Measurements from ENCODE around the gene RECQL.

The RECQL gene

DNA sequence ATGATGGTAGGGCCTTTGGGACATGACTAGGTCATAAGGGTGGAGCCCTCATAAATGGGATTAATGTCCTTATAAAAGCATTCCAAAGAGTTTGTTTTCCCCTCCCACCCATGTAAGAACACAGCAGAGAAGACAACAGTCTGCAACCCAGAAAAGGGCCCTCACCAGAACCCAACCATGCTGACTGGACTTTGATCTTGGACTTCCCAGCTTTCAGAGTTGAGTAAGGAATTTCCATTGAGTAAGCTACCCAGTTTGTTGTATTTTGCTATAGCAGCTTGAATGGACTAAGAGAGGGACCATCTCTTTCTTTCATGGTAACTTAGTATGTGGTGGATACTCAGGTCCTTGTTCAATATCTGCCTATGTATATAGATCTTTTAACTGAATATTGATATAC is 21.7 kb upstream of the RECQL start:
- no peak overlapping the region for H3K27ac Mint-ChIP-seq
- H3K27me3 Mint-ChIP-seq (ENCODE audit: low read depth), result peaks cover 16% of the 10 kb centered on the region
- no peak overlapping the region for H3K4me3 Mint-ChIP-seq
- peaks cover 1% of the 10 kb centered on the region for H3K36me3 Mint-ChIP-seq (ENCODE audit: low read depth)
- peaks cover 3% of the 10 kb centered on the region for H3K4me1 Mint-ChIP-seq (ENCODE audit: low read depth)
- no peaks in the 10 kb centered on the region for H3K9me3 Mint-ChIP-seq

DNA sequence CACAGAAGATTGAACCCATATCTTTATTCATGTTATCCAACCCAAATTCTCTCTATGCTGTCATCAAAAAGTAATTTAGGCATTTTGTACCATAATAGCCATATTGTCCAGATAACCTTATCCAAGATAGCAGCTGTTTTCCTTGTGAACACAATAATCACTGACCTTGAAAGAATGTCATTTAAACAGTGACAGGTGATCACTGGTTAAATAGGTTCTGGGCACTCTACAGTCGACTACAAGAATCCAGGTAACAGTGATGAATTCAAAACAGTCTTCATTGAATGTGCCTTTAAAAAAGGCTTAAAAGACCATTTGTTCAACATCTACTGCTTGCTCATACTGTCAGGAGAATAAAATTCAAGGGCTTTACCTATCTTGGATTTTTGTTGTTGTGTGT is 20.1 kb upstream of the RECQL start:
- Mint-ChIP-seq H3K36me3 (ENCODE audit: low read depth) (peaks cover 4% of the 10 kb centered on the region), H3K4me3 (no peak overlapping the region), H3K27me3 (ENCODE audit: low read depth) (peaks cover 10% of the 10 kb centered on the region), H3K9me3 (no peaks in the 10 kb centered on the region), H3K4me1 (ENCODE audit: low read depth) (no peaks in the 10 kb centered on the region), H3K27ac (no peak overlapping the region)

DNA sequence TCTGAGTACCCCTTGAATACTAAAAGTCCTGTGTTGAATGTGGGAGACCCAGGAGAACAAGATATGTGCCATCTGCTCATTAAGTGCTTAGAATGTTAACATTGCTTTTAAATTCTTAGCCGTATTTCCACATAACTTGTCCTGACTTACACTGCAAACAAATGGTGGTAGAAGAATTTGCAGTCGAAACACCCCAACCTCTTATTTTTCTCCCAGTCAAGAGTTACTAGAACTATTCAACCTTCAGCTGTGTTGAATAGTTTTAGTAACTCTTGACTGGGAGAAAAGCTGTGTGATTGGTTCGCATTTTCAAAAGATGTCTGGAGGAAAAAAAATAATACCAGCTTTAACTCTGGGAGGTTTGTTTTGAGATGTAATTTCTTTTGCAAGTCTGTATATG is 17.0 kb upstream of the RECQL start:
- Mint-ChIP-seq H3K4me1 (ENCODE audit: low read depth) (no peaks in the 10 kb centered on the region), H3K27me3 (ENCODE audit: low read depth) (no peaks in the 10 kb centered on the region), H3K27ac (no peak overlapping the region), H3K9me3 (no peaks in the 10 kb centered on the region), H3K4me3 (no peak overlapping the region), H3K36me3 (ENCODE audit: low read depth) (peaks cover 22% of the 10 kb centered on the region)

DNA sequence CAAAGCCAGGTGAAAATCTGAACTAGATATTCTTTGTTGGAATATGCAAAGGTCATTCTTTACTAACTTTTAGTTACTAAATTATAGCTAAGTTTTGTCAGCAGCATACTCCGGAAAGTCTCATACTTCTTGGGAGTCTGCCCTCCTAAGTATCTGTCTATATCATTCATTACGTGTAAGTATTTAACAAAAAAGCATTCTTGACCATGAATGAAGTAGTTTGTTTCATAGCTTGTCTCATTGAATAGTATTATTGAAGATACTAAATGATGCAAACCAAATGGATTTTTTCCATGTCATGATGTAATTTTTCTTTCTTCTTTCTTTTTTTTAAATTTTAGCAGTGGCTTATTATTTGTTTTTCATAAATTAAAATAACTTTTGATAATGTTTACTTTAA is 14.8 kb upstream of the RECQL start:
- H3K4me3 Mint-ChIP-seq, result no peak overlapping the region
- no peaks in the 10 kb centered on the region for H3K9me3 Mint-ChIP-seq
- no peak overlapping the region for H3K27ac Mint-ChIP-seq
- peaks cover 33% of the 10 kb centered on the region for H3K36me3 Mint-ChIP-seq (ENCODE audit: low read depth)
- H3K27me3 Mint-ChIP-seq (ENCODE audit: low read depth), result no peaks in the 10 kb centered on the region
- H3K4me1 Mint-ChIP-seq (ENCODE audit: low read depth), result peaks cover 2% of the 10 kb centered on the region

DNA sequence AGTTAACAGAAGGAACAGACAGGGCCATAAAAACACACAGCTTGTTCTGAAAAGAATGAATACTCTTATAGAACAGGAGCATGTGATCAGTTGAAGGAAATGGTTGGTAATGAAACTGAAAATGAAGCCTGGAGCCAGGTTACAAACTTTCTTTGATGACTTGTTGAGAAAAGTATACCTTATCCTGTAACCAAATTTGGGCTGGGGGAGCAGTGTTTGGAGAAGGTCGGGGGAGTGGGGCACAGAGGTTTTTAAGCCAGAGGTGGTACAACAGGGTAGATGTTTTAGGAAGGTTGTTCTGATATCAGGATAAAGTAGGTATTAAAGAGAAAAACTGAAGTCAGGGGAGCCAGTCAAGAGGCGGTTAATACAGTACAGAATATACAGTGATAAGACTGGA is 8.3 kb upstream of the RECQL start:
- H3K4me3 Mint-ChIP-seq, result peak overlapping the region; percentile 79
- peaks cover 30% of the 10 kb centered on the region for H3K4me1 Mint-ChIP-seq (ENCODE audit: low read depth)
- peak overlapping the region; percentile 91 for H3K27ac Mint-ChIP-seq
- H3K9me3 Mint-ChIP-seq, result no peaks in the 10 kb centered on the region
- no peaks in the 10 kb centered on the region for H3K27me3 Mint-ChIP-seq (ENCODE audit: low read depth)
- peaks cover 44% of the 10 kb centered on the region for H3K36me3 Mint-ChIP-seq (ENCODE audit: low read depth)

DNA sequence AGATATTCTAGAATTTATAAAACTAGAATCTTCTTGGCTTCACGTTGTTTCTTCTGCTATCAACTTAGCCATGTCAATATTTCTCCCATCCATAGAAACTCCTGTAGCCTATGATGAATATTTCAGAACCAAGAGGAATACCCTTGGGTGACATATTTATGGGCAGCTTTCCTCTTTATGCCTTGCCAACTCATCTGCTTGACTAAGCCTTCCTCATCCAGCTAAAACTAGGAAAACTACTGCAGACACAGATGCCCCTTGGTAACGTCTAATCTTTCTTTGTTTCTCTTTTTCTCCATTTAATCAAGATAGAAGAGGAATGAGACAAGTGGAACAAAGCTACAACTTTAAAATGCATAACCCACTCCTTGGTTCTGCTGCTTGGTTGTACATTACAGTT is 6.4 kb upstream of the RECQL start:
- Mint-ChIP-seq H3K9me3 (no peaks in the 10 kb centered on the region), H3K27ac (no peak overlapping the region), H3K4me3 (no peak overlapping the region), H3K4me1 (ENCODE audit: low read depth) (peaks cover 44% of the 10 kb centered on the region), H3K36me3 (ENCODE audit: low read depth) (peaks cover 31% of the 10 kb centered on the region), H3K27me3 (ENCODE audit: low read depth) (no peaks in the 10 kb centered on the region)

DNA sequence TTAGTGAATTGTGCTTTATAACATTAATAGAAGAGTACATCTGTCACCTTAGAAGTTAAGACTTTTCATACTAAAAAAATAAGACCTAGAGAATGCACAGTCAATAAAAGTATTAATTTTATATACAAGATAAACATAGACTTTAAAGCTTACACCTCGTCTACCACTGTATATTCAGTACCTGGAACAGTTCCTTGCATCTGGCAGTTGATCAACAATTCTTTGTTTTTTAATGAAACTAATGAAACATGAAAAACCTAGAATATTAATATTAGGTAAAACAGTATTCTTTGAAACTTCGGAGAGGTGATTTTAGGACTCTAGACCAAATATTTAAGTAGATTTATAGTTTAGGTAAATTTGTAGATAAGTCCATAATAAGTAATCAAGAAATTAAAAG is 4.5 kb upstream of the RECQL start:
- Mint-ChIP-seq H3K4me3 (no peak overlapping the region), H3K36me3 (ENCODE audit: low read depth) (peaks cover 21% of the 10 kb centered on the region), H3K4me1 (ENCODE audit: low read depth) (peaks cover 46% of the 10 kb centered on the region), H3K27me3 (ENCODE audit: low read depth) (no peaks in the 10 kb centered on the region), H3K9me3 (no peaks in the 10 kb centered on the region), H3K27ac (no peak overlapping the region)

DNA sequence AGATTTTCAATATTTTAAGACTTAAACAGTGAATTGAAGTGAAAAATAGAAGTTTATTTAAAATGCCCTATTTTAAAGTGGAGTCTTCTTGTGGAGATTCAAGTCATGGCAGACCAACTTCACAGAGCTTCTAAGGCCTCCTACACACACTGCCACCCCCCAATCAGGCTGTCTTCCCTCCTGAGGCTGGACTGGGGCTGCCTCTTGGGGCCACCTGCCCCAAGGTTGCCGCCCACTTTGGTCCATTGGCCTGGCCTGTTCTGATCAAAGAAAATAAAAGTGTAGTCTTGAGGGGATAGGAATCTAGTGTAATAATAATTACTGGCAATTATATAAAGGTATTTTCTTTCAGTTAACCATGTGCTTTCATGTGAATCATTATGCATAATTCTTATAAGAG is 1.4 kb upstream of the RECQL start:
- no peaks in the 10 kb centered on the region for H3K27me3 Mint-ChIP-seq (ENCODE audit: low read depth)
- peaks cover 16% of the 10 kb centered on the region for H3K36me3 Mint-ChIP-seq (ENCODE audit: low read depth)
- no peak overlapping the region for H3K27ac Mint-ChIP-seq
- H3K9me3 Mint-ChIP-seq, result no peaks in the 10 kb centered on the region
- H3K4me3 Mint-ChIP-seq, result no peak overlapping the region
- peaks cover 43% of the 10 kb centered on the region for H3K4me1 Mint-ChIP-seq (ENCODE audit: low read depth)

DNA sequence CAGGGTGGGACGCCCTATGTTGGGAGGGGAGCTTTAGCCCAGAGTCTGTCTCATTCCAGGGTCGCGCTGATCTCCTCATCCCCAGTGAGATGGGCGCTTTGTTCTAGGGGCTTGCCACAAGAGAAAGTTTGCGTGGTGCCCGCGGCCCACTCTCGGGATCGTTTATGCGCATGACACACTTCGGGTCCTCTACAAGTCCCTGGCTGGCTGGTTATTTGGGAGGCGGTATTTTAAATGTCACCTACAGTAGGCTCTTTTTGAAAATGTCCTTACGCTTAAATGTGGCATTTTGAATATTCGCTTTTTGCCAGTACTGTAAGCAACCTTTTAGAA is 695 bp upstream of the RECQL start:
- peaks cover 41% of the 10 kb centered on the region for H3K4me1 Mint-ChIP-seq (ENCODE audit: low read depth)
- H3K27me3 Mint-ChIP-seq (ENCODE audit: low read depth), result no peaks in the 10 kb centered on the region
- no peak overlapping the region for H3K27ac Mint-ChIP-seq
- peaks cover 18% of the 10 kb centered on the region for H3K36me3 Mint-ChIP-seq (ENCODE audit: low read depth)
- H3K4me3 Mint-ChIP-seq, result no peak overlapping the region
- no peaks in the 10 kb centered on the region for H3K9me3 Mint-ChIP-seq

DNA sequence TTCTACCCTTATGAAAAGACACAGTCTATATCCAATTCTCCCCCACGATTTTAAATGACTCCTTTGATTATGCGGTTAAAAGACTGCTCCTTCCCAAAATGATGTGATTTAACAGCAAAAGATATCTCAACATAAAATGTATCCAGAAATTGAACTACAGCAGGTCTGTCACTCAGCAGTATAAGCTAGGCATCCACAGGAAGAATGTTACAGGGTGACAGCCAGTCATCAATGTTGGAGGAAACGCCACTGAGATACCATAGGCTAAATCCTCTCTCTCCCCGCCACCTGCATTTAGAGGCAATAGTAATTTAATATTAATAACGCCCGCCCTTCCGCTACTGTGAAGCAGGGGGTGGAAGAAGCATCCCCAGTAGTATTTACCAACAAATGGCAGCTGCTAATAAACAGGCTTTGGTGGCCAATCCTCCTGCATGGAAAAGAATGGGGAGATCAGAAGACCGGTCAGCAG is 613 bp downstream of the RECQL start:
- Mint-ChIP-seq H3K36me3 (ENCODE audit: low read depth) (peaks cover 23% of the 10 kb centered on the region), H3K27me3 (ENCODE audit: low read depth) (no peaks in the 10 kb centered on the region), H3K9me3 (no peaks in the 10 kb centered on the region), H3K4me1 (ENCODE audit: low read depth) (peaks cover 41% of the 10 kb centered on the region), H3K4me3 (no peak overlapping the region), H3K27ac (no peak overlapping the region)

DNA sequence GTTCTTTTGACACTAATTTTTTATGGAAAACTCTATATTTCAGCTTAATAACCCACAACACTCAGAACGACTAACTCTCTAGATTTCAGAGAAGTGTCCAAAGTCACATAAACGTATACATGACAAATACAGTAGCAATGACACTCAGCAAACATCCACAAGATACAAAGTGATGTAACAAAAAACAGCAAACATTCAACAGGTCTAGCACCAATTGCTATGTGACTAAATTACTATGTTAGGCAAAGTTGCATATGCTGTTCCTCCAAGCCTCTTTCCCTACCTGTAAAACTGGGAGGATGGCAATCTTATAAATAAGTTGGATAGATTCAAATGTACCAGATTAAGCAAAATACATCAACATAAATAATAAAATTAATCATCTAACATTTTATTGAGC is 1.7 kb downstream of the RECQL start:
- no peaks in the 10 kb centered on the region for H3K27me3 Mint-ChIP-seq (ENCODE audit: low read depth)
- H3K36me3 Mint-ChIP-seq (ENCODE audit: low read depth), result peaks cover 29% of the 10 kb centered on the region
- no peak overlapping the region for H3K27ac Mint-ChIP-seq
- peaks cover 36% of the 10 kb centered on the region for H3K4me1 Mint-ChIP-seq (ENCODE audit: low read depth)
- H3K9me3 Mint-ChIP-seq, result no peaks in the 10 kb centered on the region
- no peak overlapping the region for H3K4me3 Mint-ChIP-seq

DNA sequence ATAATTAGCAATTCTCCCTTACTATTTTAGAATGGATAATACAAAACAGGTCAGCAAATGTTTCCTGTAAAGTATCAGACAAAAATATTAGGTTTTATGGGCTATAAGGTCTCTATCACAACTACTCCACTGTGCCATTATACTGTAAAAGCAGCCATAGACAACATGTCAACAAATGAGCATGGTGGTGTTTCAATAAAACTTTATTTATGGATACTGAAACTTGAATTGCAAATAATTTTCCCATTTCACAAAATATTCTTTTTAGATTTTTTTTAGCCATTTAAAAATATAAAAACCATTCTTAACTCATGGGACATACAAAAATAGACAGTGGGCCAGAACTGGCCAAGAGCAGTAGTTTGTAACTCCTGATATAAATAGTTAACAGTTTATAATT is 15.4 kb downstream of the RECQL start:
- H3K27ac Mint-ChIP-seq, result no peak overlapping the region
- H3K4me1 Mint-ChIP-seq (ENCODE audit: low read depth), result peaks cover 6% of the 10 kb centered on the region
- no peaks in the 10 kb centered on the region for H3K9me3 Mint-ChIP-seq
- no peaks in the 10 kb centered on the region for H3K27me3 Mint-ChIP-seq (ENCODE audit: low read depth)
- peaks cover 34% of the 10 kb centered on the region for H3K36me3 Mint-ChIP-seq (ENCODE audit: low read depth)
- no peak overlapping the region for H3K4me3 Mint-ChIP-seq

DNA sequence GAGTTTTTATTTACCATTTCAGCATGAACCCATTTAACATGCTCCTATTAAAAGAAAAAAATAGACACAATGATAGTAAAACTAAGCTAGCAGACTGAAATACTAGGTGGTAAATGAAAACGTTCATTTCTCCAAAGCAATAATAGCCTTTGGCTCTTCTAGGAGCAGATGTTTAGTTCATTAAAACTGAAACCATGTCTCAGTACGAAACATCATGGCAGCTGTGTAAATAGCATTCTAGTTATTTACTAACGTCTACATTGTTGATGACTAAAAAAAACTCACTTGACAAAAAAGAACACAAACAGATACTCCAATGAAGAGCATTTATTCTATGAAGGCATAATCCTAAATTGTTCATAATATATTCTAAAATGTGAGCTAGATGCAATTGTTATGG is 17.9 kb downstream of the RECQL start:
- Mint-ChIP-seq H3K9me3 (no peaks in the 10 kb centered on the region), H3K36me3 (ENCODE audit: low read depth) (peaks cover 17% of the 10 kb centered on the region), H3K27me3 (ENCODE audit: low read depth) (no peaks in the 10 kb centered on the region), H3K27ac (no peak overlapping the region), H3K4me3 (no peak overlapping the region), H3K4me1 (ENCODE audit: low read depth) (peaks cover 6% of the 10 kb centered on the region)

DNA sequence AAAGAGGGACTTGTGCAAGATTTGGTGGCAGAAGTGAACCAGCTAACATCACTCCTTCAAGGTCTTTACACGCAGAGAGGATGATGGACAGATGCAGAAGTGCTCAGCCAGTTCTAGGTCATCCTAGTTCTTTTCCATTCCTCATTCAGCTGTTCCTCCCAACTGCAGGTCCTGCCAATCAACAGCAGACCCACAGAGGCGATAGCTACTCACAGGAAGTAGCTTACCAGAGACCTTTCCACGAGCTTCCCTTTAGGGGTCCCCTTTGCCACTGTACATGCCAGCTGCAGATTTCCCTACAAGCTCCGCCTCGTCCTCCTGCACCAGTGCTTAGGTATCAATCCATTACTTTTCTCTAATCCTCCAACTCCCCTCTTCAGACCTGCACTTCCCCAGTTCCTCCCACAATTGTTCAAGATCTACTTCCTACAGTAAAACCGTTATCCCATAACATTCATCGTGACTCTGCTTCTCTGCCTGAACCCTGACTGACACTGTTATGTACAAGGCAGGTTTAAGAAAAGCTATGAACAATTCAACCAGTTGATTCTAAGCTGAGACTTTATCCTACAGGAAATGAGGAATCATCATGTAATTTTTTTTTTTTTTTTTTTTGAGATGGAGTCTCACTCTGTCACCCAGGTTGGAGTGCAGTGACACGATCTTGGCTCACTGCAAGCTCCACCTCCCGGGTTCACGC is 22.5 kb downstream of the RECQL start:
- Mint-ChIP-seq H3K9me3 (no peaks in the 10 kb centered on the region), H3K4me3 (no peak overlapping the region), H3K27me3 (ENCODE audit: low read depth) (no peaks in the 10 kb centered on the region), H3K4me1 (ENCODE audit: low read depth) (peaks cover 10% of the 10 kb centered on the region), H3K27ac (no peak overlapping the region), H3K36me3 (ENCODE audit: low read depth) (peaks cover 30% of the 10 kb centered on the region)

DNA sequence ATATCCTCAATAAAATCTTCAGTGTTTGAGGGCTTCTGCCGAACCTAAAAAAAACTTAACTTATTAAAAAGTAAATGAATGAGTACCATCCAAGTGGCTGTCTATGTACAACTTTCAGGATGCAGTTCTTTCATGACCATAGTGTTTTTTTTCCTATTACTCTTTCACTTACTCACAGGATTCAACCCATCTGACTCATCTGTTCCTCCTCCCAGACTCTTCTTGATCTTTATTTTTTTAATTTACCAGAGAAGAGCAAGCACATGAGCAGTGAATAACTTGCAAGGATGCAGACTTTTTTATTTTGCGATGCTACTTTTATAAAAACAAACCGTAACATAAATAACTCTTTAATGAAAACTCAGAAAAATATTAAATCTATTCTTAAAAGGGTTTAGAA is 24.5 kb downstream of the RECQL start:
- Mint-ChIP-seq H3K4me1 (ENCODE audit: low read depth) (peaks cover 11% of the 10 kb centered on the region), H3K27ac (no peak overlapping the region), H3K4me3 (no peak overlapping the region)

DNA sequence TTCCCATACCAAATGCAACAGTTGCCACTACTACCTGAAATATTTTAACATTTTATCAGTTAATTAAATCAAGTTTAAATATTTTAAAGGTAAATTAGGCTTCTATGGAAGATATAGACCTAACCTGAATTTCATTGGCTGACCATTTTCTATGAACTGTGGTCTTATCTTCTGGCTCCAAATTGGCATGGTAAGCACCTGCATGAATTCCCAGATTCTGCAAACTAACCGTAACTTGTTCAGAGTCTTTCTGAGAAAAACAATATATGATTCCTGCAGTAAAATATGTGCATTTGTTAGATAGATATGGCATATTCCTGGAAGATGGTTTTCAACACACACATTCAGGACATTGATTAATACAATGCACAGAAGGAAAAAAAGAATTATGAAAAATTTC is 25.9 kb downstream of the RECQL start:
- Mint-ChIP-seq H3K4me1 (ENCODE audit: low read depth) (peaks cover 14% of the 10 kb centered on the region), H3K36me3 (ENCODE audit: low read depth) (peaks cover 45% of the 10 kb centered on the region), H3K27ac (no peak overlapping the region), H3K27me3 (ENCODE audit: low read depth) (no peaks in the 10 kb centered on the region), H3K4me3 (no peak overlapping the region), H3K9me3 (no peaks in the 10 kb centered on the region)

More for the DNA sequence above, 24.5 kb downstream of the RECQL start:
- Mint-ChIP-seq H3K9me3 (no peaks in the 10 kb centered on the region), H3K27me3 (ENCODE audit: low read depth) (no peaks in the 10 kb centered on the region), H3K36me3 (ENCODE audit: low read depth) (peaks cover 40% of the 10 kb centered on the region)

Data from T-helper 1 cell treated with Interleukin-12 subunit alpha and Interleukin-12 subunit beta and Interleukin-4 antibody, amounts not matched to agents 30 μg/mL and 1 μg/mL, for 36 hours (primary cell).